Mammary epithelial cell (primary cell): ENCODE data around the gene ELMO1.

Experiments
- CTCF ChIP-seq, 2 donors: IDR thresholded peaks in 1 of 2; conservative IDR thresholded peaks in 1 of 2; 2 replicates each; pipeline ENCODE4 v1.5.1; 2011 to 2012; ENCODE audit warnings: inconsistent platforms in 2 of 2, low read length in 2 of 2, mild to moderate bottlenecking in 2 of 2, control low read depth in 1 of 2, low read depth in 1 of 2; ENCODE audit not compliant: insufficient read depth in 1 of 2; ENCODE audit errors: extremely low read depth in 1 of 2
- EZH2 ChIP-seq: IDR thresholded peaks from 2 replicates; pipeline ENCODE4 v1.6.1; 2012; ENCODE audit warnings: low read length, inconsistent platforms, borderline replicate concordance

- TF ChIP-seq CTCF (conservative IDR thresholded peaks at IDR 0.05 in 1 of 2, IDR thresholded peaks at IDR 0.05 in 1 of 2; ENCODE audit: extremely low read depth in 1 of 2, insufficient read depth in 1 of 2, low read depth in 1 of 2, low read length in 2 of 2) (no peak), EZH2 (no peak)
These were observed 574.6 kb downstream of the ELMO1 start for GRCh38 chr7:36874041-36874440.
